PC-3 (cell line): ENCODE measurements around the gene CHGA. TPM values are rescaled to one million over a fixed set of nuclear protein-coding genes. Genes with fewer than 3 reads are reported as not detected.

Experiments
- ATAC-seq: fragments of 200-7000 bp; cut with Tn5 transposase; 2 replicates; pipeline ENCODE4 v1.9.1; 2020; ENCODE audit warnings: mild to moderate bottlenecking, moderate library complexity
- BruUV-seq: library from RNA; stranded (reverse); fragments of 400-500 nt; replicated peaks from 2 replicates; lab custom pipeline; 2021; lab: Mats Ljungman, UMichigan
- CTCF ChIA-PET: fragments of 300-600 bp; sonication (Branson Sonifier 250); formaldehyde crosslinking; loops from one replicate; lab custom pipeline; 2022; ENCODE audit warnings: antibody characterized with exemption; lab: Charles Lee
- POLR2A ChIA-PET: fragments of 300-600 bp; sonication (Branson Sonifier 250); formaldehyde crosslinking; loops from one replicate; lab custom pipeline; 2022; ENCODE audit warnings: antibody characterized with exemption; ENCODE audit not compliant: unreplicated experiment; lab: Charles Lee
- DNase-seq: peaks from one replicate; pipeline ENCODE4 v3.0.0-alpha.2; 2015
- H2AFZ ChIP-seq: fragments of 300-600 bp; sonication (generic); 2 replicates; pipeline ENCODE4 v1.6.0; 2016; ENCODE audit warnings: antibody characterized with exemption, low read length
- H3F3A ChIP-seq: fragments of 300-600 bp; sonication (generic); one replicate; pipeline ENCODE4 v1.6.0; 2017; ENCODE audit warnings: antibody characterized with exemption, low read length, control low read depth, mild to moderate bottlenecking; ENCODE audit not compliant: unreplicated experiment
- H3K27ac ChIP-seq: fragments of 300-600 bp; sonication (generic); 2 replicates; pipeline ENCODE4 v1.5.1; 2016; ENCODE audit warnings: mild to moderate bottlenecking, low read length
- H3K27me3 ChIP-seq: fragments of 300-600 bp; sonication (generic); 2 replicates; pipeline ENCODE4 v1.6.1; 2016; ENCODE audit warnings: low read length, mixed read lengths
- H3K36me3 ChIP-seq: fragments of 300-600 bp; sonication (generic); 2 replicates; pipeline ENCODE4 v1.6.1; 2016; ENCODE audit warnings: low read depth, mixed run types, low read length, mixed read lengths
- H3K4me1 ChIP-seq: fragments of 300-600 bp; sonication (generic); 2 replicates; pipeline ENCODE4 v1.5.1; 2016; ENCODE audit warnings: low read length; ENCODE audit not compliant: insufficient read depth
- H3K4me2 ChIP-seq: fragments of 300-600 bp; sonication (generic); 2 replicates; pipeline ENCODE4 v1.6.0; 2016; ENCODE audit warnings: low read length
- H3K4me3 ChIP-seq: fragments of 300-600 bp; sonication (generic); 2 replicates; pipeline ENCODE4 v1.5.1; 2016; ENCODE audit warnings: mild to moderate bottlenecking, low read length, mixed read lengths
- H3K79me2 ChIP-seq: fragments of 300-600 bp; sonication (generic); 2 replicates; pipeline ENCODE4 v1.6.1; 2017; ENCODE audit warnings: low read length, mixed read lengths
- H3K9ac ChIP-seq: fragments of 300-600 bp; sonication (generic); 2 replicates; pipeline ENCODE4 v1.6.0; 2016; ENCODE audit warnings: mild to moderate bottlenecking, low read length
- H3K9me2 ChIP-seq: fragments of 300-600 bp; sonication (generic); replicated peaks from 2 replicates; pipeline ENCODE4 v1.6.1; 2016; ENCODE audit warnings: mixed run types, low read length, mixed read lengths
- H3K9me3 ChIP-seq: fragments of 300-600 bp; sonication (generic); 2 replicates; pipeline ENCODE4 v1.6.1; 2016; ENCODE audit warnings: low read length, mixed read lengths
- H4K20me1 ChIP-seq: fragments of 300-600 bp; sonication (generic); 2 replicates; pipeline ENCODE4 v1.6.1; 2016; ENCODE audit warnings: low read length, mixed read lengths
- CTCF ChIP-seq: fragments of 300-600 bp; sonication (generic); conservative IDR thresholded peaks from 2 replicates; pipeline ENCODE4 v1.5.1; 2017; ENCODE audit warnings: antibody characterized with exemption, low read depth, mild to moderate bottlenecking, low read length
- EZH2 ChIP-seq: fragments of 300-600 bp; sonication (generic); IDR thresholded peaks from one replicate; pipeline ENCODE4 v1.6.1; 2017; ENCODE audit warnings: antibody characterized with exemption, mild to moderate bottlenecking, low read length; ENCODE audit not compliant: unreplicated experiment
- EZH2phosphoT487 ChIP-seq: fragments of 300-600 bp; sonication (generic); IDR thresholded peaks from 2 replicates; pipeline ENCODE4 v1.6.1; 2018; ENCODE audit warnings: mild to moderate bottlenecking, antibody characterized with exemption, low read length, borderline replicate concordance
- intact Hi-C: fragments of 100-400 bp; cut with micrococcal nuclease; formaldehyde crosslinking; loops from 2 replicates; pipeline ENCODE4 v1.9.0; 2023
- total RNA-seq: library from RNA; depleted of rRNA; stranded (reverse); fragments of >200 nt; gene quantifications from 2 replicates; pipeline ENCODE4 v1.2.3, GENCODE V29; 2014

Gene CHGA
- total RNA-seq, 1 experiment from 2014 or later: not detected

GRCh38 chr14:92938890-92939671 is 16.1 kb downstream of the CHGA start:
- H3K9me3 ChIP-seq: no peaks in the 10 kb centered on the region
- ChIA-PET POLR2A (no interaction called here), CTCF (no interaction called here)
- no peaks in the 10 kb centered on the region for H3F3A ChIP-seq
- no peak for ATAC-seq
- no peak overlapping the region for H2AFZ ChIP-seq
- no peaks in the 10 kb centered on the region for H3K79me2 ChIP-seq
- H3K4me3 ChIP-seq: no peak overlapping the region
- DNase-seq: no peak
- no TSS peak for BruUV-seq
- H3K27me3 ChIP-seq: no peaks in the 10 kb centered on the region
- intact Hi-C loops: no loop called here
- no peaks in the 10 kb centered on the region for H4K20me1 ChIP-seq
- no peaks in the 10 kb centered on the region for H3K36me3 ChIP-seq
- TF ChIP-seq CTCF: no peak
- no peak for TF ChIP-seq EZH2
- no peak for TF ChIP-seq EZH2phosphoT487
- H3K9me2 ChIP-seq: no peaks in the 10 kb centered on the region
- H3K27ac ChIP-seq: no peak overlapping the region
- peaks cover 8% of the 10 kb centered on the region for H3K4me1 ChIP-seq
- no peak overlapping the region for H3K4me2 ChIP-seq
- no peak overlapping the region for H3K9ac ChIP-seq

- BruUV-seq: no TSS peak
- no peak overlapping the region for H3K4me2 ChIP-seq
- H3K9me2 ChIP-seq: no peaks in the 10 kb centered on the region
- no peak for DNase-seq
- no peak for ATAC-seq
- no peaks in the 10 kb centered on the region for H3F3A ChIP-seq
- H3K4me3 ChIP-seq: no peak overlapping the region
- no peaks in the 10 kb centered on the region for H3K79me2 ChIP-seq
- ChIA-PET CTCF (no interaction called here), POLR2A (no interaction called here)
- no peak overlapping the region for H3K9ac ChIP-seq
- H3K36me3 ChIP-seq: no peaks in the 10 kb centered on the region
- no peaks in the 10 kb centered on the region for H4K20me1 ChIP-seq
- no peak overlapping the region for H2AFZ ChIP-seq
- TF ChIP-seq CTCF (no peak), EZH2 (no peak), EZH2phosphoT487 (no peak)
- peaks cover 8% of the 10 kb centered on the region for H3K4me1 ChIP-seq
- intact Hi-C loops: no loop called here
- no peaks in the 10 kb centered on the region for H3K27me3 ChIP-seq
- no peaks in the 10 kb centered on the region for H3K9me3 ChIP-seq
- no peak overlapping the region for H3K27ac ChIP-seq
Measured at GRCh38 chr14:92939699-92940098, 16.7 kb downstream of the CHGA start.

DNA sequence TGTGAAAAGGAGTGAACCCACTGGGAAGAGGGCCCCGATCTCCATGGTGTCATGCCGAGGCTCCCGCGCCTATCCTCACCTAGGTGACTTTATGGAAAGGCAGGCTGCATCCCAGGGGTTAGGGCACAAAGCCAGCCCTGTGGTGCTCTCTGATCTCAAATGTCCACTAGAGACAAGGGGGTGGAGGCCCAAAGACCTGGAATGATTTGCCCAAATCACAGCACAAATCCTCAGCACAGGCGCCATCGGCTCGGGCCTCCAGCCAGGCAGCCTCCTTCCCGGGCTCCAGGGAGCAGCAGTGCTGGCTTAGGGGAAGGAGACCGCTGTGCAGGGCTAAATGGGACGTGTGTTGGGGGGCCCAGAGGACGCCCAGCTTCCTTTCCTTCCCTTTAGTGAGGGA is 17.6 kb downstream of the CHGA start:
- CTCF ChIA-PET: no interaction called here
- TF ChIP-seq EZH2 (no peak), EZH2phosphoT487 (no peak), CTCF (no peak)
- ATAC-seq (no peak), DNase-seq (no peak)
- peaks cover 8% of the 10 kb centered on the region for H3K4me1 ChIP-seq
- H3K9ac ChIP-seq: no peak overlapping the region
- POLR2A ChIA-PET: no interaction called here
- H3K27me3 ChIP-seq: no peaks in the 10 kb centered on the region
- H3K27ac ChIP-seq: no peak overlapping the region
- no peak overlapping the region for H3K4me3 ChIP-seq
- H3K79me2 ChIP-seq: no peaks in the 10 kb centered on the region
- H2AFZ ChIP-seq: no peak overlapping the region
- intact Hi-C loops: no loop called here
- BruUV-seq: no TSS peak
- no peaks in the 10 kb centered on the region for H3F3A ChIP-seq
- no peaks in the 10 kb centered on the region for H3K9me3 ChIP-seq
- H3K36me3 ChIP-seq: no peaks in the 10 kb centered on the region
- no peaks in the 10 kb centered on the region for H3K9me2 ChIP-seq
- no peak overlapping the region for H3K4me2 ChIP-seq
- H4K20me1 ChIP-seq: no peaks in the 10 kb centered on the region
